HG03460 (cell line): ENCODE results near the gene USP9X.
"Not testable (repeated sequence)": the region's sequence is repeated elsewhere in the genome, so short reads cannot be mapped to it uniquely, and the experiment has no call there.

ENCODE experiments used
- ATAC-seq: cut with Tn5 transposase; IDR thresholded peaks from one replicate; pipeline ENCODE4 v1.9.1; 2021; ENCODE audit not compliant: unreplicated experiment

Gene USP9X

GRCh38 chrX:41118156-41118555 lies 32.9 kb downstream of the USP9X start:
- ATAC-seq, result no peak

GRCh38 chrX:41119803-41120202 lies 34.6 kb downstream of the USP9X start:
- no peak for ATAC-seq

- no peak for ATAC-seq
Observed at GRCh38 chrX:41121766-41122165, 36.5 kb downstream of the USP9X start.

DNA sequence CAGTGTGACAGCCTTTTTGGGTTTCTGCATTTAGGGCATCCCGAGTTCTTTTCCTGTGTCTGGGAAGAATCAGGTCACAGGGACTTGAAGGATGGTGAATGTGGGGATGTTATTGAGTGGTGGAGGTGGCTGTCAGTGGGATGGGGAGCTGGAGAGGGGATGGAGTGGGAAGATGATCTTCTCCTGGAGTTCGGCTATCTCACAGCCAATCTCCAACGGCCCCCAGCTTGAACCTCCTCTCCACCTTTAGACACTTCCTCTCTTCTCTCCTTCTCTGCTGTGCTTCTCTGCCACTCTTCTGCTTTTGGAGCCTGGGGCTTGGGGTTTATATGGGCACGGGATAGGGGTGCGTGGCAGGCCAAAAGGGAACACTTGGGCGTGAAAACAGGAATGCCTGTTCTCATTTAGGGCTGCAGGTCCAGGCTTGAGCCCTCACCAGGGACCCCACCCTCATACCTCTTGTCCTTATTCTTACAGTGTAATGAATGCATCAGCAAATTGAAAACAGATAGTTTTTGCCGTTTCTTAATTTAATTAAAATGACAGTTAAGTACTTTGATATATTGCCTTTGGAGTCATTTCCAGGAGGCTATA lies 37.5 kb downstream of the USP9X start:
- no peak for ATAC-seq

DNA sequence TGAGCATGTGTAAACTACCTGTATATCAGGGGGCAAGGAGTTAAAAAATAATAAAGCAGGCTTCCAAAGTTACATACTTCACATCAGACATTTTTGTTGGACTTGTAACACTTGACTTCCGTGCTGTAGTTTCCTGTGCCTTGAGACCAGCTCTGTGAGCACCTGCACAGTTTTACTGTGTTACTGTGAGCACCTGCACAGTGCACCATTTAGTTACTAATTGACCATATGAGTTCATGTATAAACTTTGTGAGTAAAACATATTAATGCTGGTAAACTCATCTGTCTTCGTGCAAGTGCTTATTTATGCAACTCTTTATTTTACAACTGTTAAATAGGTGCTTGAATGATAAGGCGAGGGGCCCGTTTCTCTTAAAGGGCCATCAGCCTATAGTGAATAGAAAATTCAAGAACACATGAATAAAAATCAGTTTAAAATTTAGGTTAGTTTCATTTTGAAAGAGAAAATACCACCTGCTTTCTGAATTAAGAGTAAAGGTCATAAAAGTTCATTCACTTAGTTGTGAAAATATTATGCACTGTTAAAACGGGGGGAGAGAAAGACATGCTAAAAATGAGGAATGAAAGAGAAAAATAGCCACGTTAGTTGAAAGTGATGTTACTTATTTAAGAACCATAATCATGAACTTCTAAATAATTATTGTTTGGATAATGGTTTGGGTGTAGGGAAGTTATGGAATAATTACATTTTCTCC lies 42.4 kb downstream of the USP9X start:
- peak; percentile 82 for ATAC-seq

DNA sequence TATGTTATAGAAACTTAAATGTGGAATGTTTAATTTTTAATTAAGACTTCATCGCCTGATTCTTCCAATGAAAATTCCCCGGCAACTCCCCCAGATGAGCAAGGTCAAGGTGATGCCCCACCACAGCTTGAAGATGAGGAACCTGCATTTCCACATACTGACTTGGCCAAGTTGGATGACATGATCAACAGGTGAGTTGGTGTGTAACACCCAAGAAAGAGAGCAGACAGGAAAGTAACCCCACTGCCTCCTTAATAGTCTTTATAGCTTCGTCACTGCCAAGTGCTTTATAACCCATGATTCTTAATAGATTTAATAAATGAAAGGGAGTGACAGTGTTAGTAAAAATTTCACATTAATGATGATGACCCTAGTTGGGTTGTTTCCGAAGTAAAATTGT lies 43.7 kb downstream of the USP9X start:
- no peak for ATAC-seq

- ATAC-seq, result no peak
Observed at GRCh38 chrX:41131766-41132165, 46.5 kb downstream of the USP9X start.

GRCh38 chrX:41133551-41133950 lies 48.3 kb downstream of the USP9X start:
- no peak for ATAC-seq

DNA sequence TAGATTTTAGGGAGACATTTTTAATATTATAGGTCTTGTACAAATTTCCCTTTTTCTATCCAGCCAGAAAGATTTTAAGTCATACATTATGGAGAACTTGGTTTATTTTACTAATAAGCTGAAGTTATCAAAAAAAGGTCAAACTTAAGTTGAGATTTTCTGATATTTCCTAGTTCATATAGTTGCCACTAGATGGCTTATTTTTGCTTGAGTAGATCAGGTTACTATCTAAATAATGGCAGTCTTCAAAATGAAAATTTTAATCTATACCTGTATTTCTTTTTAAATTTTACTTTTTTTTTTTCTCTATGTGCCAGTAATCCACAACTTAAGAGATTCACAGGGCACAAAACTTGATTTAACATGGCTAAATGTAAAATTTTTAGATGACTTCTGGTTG lies 52.3 kb downstream of the USP9X start:
- no peak for ATAC-seq

GRCh38 chrX:41142130-41142910 lies 57.1 kb downstream of the USP9X start:
- no peak for ATAC-seq

GRCh38 chrX:41144873-41145272 lies 59.6 kb downstream of the USP9X start:
- ATAC-seq, result no peak

DNA sequence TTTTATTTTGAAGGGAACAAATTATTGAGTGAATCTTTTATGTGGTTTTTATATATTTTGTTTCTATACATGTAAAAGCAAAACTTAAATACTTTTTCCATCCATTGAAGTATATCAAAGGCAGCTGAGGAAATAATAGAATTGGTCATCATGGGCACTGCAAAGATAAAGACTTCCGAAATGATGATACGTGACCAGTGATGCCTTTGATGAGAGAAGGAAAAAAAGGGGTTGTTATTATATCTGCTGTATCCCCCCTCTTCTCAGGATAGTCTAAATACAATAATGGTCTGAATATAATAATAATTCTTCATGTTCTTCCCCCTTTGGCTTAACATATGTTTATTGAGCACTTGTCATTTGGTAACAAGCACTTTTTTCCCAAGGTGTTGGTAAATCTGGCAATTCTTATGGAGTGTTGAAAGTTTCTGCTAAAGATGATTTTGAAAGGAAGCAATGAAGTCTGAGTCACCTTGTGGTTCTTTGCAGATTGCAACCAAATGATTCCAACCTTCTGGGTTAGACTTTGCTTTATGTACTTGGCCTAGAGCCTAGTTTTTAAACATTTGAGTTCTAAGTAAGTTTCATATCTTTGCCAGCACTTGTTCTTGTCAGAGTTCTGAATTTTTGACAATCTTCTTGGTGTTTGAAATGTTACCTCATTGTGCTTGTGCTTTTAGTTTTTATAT lies 60.8 kb downstream of the USP9X start:
- ATAC-seq, result no peak

GRCh38 chrX:41148553-41148952 lies 63.3 kb downstream of the USP9X start:
- no peak for ATAC-seq

DNA sequence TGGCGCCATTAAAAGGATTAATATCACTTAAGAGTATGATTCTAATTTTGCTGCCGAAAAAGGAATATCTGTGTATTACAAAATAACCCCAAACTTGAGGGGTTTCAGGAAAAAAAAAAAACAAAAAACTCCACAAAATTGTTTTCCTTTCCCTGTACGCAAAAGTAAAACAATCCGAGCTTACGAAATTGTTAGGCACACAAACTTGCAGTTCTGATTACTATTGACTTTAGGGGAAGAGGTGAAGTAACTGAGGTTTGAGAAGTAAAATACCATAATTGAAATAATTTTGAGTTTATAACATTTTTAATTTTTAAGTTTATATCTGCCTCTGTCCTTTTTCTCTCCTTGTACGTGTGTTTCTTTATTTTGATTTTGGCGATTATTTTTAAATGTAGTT lies 64.8 kb downstream of the USP9X start:
- no peak for ATAC-seq

GRCh38 chrX:41151726-41152125 lies 66.5 kb downstream of the USP9X start:
- not testable (repeated sequence) for ATAC-seq

- no peak for ATAC-seq
Observed at GRCh38 chrX:41152221-41152620, 67.0 kb downstream of the USP9X start.

GRCh38 chrX:41153448-41153847 lies 68.2 kb downstream of the USP9X start:
- ATAC-seq, result no peak

- ATAC-seq, result no peak
Observed at GRCh38 chrX:41153957-41154356, 68.7 kb downstream of the USP9X start.

DNA sequence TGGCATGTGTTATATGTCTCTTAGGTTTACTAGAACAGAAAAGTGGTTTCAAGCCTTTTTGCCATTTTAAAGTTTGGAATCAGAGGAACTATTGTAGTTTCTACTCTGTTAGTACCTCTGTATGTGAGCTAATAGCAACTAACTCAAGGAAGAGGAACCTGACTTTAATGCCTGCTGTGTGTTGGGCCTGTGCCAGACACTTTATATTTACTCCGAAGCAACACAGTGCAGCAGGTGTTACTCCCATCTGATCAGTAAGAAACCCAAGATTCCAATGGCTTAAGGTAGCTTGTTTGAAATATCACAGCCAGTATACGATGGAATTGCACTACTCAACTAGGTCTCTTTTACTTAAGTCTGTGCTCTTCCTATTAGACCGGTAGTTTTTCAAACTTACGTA lies 79.2 kb downstream of the USP9X start:
- ATAC-seq, result no peak

GRCh38 chrX:41167888-41168287 lies 82.6 kb downstream of the USP9X start:
- no peak for ATAC-seq

GRCh38 chrX:41176263-41176662 lies 91.0 kb downstream of the USP9X start:
- no peak for ATAC-seq

DNA sequence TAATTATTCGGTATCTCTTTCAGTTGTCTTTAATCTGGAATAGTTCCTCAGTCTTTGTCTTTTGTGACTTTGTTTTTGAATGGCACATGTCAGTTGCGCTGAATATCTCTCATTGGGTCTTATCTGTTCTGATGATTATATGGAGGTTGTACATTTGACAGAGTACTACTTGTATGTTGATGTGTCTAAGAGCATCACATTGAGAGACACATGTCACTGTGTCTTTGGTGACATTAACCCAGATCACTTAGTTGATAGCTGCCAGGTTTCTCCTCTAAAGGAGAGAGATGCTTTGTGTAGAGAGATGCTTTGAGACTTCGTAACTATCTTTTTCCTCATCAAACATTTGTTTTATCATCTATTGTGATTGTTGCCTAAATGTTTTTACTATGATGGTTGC lies 92.1 kb downstream of the USP9X start:
- no peak for ATAC-seq
